Gastroesophageal sphincter (tissue), 3 donors: Measurements from ENCODE around the gene PACS1.

Experiments used
- CTCF ChIP-seq, 4 experiments: fragments of 200-600 bp in 2 of 4; fragments of 450-650 bp in 2 of 4; sonication (generic) in 1 of 4; IDR thresholded peaks; one replicate each; pipeline ENCODE4 v1.5.1; 2017 to 2019; ENCODE audit warnings: antibody characterized with exemption in 4 of 4, mild to moderate bottlenecking in 2 of 4, moderate library complexity in 2 of 4
- EP300 ChIP-seq: sonication (generic); formaldehyde crosslinking; IDR thresholded peaks from one replicate; pipeline ENCODE4 v1.6.1; 2017; ENCODE audit warnings: antibody characterized with exemption, mild to moderate bottlenecking

DNA sequence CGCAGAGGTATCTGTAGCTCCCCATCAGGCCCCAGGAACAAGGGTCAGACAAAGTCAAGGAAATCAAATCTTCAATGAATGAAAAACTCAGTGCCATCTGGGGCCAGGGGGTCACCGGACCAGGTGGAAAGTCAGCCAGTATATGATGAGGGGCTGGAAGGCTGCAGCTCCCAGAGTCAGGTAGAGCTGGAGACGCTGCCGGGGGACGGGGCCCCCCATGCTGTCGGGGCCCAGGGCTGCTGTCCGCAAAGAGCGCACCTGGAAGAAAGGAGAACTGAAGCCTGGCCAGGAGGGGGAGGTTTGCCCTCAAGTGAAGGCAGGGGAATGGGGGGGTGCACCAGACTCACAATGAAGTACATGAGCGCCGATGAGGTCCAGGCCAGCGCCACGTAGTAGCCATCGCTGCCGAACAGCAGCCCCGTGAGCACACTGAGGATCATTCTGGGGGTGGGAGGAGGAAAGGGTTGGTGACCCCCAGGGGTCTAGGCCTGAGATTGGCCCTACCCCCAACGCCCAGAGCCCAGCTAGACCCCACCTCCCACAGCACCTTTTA is 214.5 kb downstream of the PACS1 start:
- TF ChIP-seq CTCF (IDR thresholded peaks at IDR 0.05), result no peak
- no peak for TF ChIP-seq EP300
